Ishikawa (cell line): ENCODE data around the gene CCNJ.

Experiments
- CEBPB ChIP-seq: IDR thresholded peaks from 2 replicates; pipeline ENCODE4 v1.6.1; 2012
- CREB1 ChIP-seq: IDR thresholded peaks from 2 replicates; pipeline ENCODE4 v1.6.1; 2012; ENCODE audit warnings: low read depth
- EP300 ChIP-seq: IDR thresholded peaks from 2 replicates; pipeline ENCODE4 v1.6.1; 2012; ENCODE audit warnings: borderline replicate concordance
- FOXM1 ChIP-seq: IDR thresholded peaks from 2 replicates; pipeline ENCODE4 v1.6.1; 2012; ENCODE audit warnings: low read depth, borderline replicate concordance
- MAX ChIP-seq: IDR thresholded peaks from 2 replicates; pipeline ENCODE4 v1.6.1; 2012
- RAD21 ChIP-seq: IDR thresholded peaks from 2 replicates; pipeline ENCODE4 v1.6.1; 2012; ENCODE audit warnings: low read depth
- REST ChIP-seq: IDR thresholded peaks from 2 replicates; pipeline ENCODE4 v1.6.1; 2012; ENCODE audit warnings: low read depth, mild to moderate bottlenecking
- TAF1 ChIP-seq: IDR thresholded peaks from 2 replicates; pipeline ENCODE4 v1.6.1; 2012; ENCODE audit warnings: low read depth, mild to moderate bottlenecking
- TEAD4 ChIP-seq: IDR thresholded peaks from 2 replicates; pipeline ENCODE4 v1.6.1; 2012
- USF1 ChIP-seq: IDR thresholded peaks from 2 replicates; pipeline ENCODE4 v1.6.1; 2012
- YY1 ChIP-seq: IDR thresholded peaks from 2 replicates; pipeline ENCODE4 v1.6.1; 2012; ENCODE audit warnings: low read depth

- TF ChIP-seq CREB1 (no peak), MAX (no peak), YY1 (no peak), TAF1 (no peak), RAD21 (no peak), FOXM1 (no peak), REST (no peak), TEAD4 (no peak), CEBPB (no peak), EP300 (no peak), USF1 (no peak)
Observed at GRCh38 chr10:96038476-96039387, 4.7 kb upstream of the CCNJ start.
